Measurements from ENCODE around the gene CDH24. TPM values are rescaled to one million over a fixed set of nuclear protein-coding genes. Genes with fewer than 3 reads are reported as not detected.

Gene CDH24, protein sequence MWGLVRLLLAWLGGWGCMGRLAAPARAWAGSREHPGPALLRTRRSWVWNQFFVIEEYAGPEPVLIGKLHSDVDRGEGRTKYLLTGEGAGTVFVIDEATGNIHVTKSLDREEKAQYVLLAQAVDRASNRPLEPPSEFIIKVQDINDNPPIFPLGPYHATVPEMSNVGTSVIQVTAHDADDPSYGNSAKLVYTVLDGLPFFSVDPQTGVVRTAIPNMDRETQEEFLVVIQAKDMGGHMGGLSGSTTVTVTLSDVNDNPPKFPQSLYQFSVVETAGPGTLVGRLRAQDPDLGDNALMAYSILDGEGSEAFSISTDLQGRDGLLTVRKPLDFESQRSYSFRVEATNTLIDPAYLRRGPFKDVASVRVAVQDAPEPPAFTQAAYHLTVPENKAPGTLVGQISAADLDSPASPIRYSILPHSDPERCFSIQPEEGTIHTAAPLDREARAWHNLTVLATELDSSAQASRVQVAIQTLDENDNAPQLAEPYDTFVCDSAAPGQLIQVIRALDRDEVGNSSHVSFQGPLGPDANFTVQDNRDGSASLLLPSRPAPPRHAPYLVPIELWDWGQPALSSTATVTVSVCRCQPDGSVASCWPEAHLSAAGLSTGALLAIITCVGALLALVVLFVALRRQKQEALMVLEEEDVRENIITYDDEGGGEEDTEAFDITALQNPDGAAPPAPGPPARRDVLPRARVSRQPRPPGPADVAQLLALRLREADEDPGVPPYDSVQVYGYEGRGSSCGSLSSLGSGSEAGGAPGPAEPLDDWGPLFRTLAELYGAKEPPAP
- polyA plus RNA-seq (2012; ENCODE audit: missing spikeins), result 1.1 TPM

- FAIRE-seq (no peak), DNase-seq (ENCODE audit: insufficient read length) (peak; percentile 83)
- no peak for TF ChIP-seq POLR2AphosphoS5 (IDR thresholded peaks at IDR 0.05; ENCODE audit: low read depth, low read length)
- TF ChIP-seq TAF1 (IDR thresholded peaks at IDR 0.05; ENCODE audit: borderline replicate concordance, low read depth, low read length), result no peak
- no peak for TF ChIP-seq POLR2A (IDR thresholded peaks at IDR 0.05; ENCODE audit: low read depth, low read length)
Measured at GRCh38 chr14:23056956-23057756, at the start of gene CDH24. Gene CDH24, minus strand, starts transcription at chr14:23057520. Its CDS starts 1,787 bp downstream, at chr14:23055733.

DNA sequence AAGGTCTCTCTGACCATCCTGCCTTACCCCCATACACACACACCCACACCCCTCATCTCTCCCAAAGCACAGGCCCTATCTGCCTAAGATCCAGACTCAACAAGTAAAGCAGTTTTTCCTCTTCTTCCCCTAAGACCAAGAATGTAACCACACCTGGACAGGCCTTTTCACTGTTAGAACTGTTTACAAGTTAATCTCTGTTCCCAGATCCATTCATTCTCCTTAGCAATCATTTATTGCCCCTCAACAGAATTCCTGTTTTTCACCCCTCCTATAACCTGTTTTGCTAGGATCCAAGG is 49.4 kb upstream of the CDH24 start:
- DNase-seq (ENCODE audit: insufficient read length) (no peak), FAIRE-seq (no peak)
- no peak for TF ChIP-seq POLR2AphosphoS5 (IDR thresholded peaks at IDR 0.05; ENCODE audit: low read depth, low read length)
- no peak for TF ChIP-seq TAF1 (IDR thresholded peaks at IDR 0.05; ENCODE audit: borderline replicate concordance, low read depth, low read length)
- no peak for TF ChIP-seq POLR2A (IDR thresholded peaks at IDR 0.05; ENCODE audit: low read depth, low read length)

GRCh38 chr14:23105348-23105824 is 48.1 kb upstream of the CDH24 start:
- no peak for TF ChIP-seq POLR2A (IDR thresholded peaks at IDR 0.05; ENCODE audit: low read depth, low read length)
- TF ChIP-seq TAF1 (IDR thresholded peaks at IDR 0.05; ENCODE audit: borderline replicate concordance, low read depth, low read length), result no peak
- TF ChIP-seq POLR2AphosphoS5 (IDR thresholded peaks at IDR 0.05; ENCODE audit: low read depth, low read length), result no peak
- DNase-seq (ENCODE audit: insufficient read length) (no peak), FAIRE-seq (no peak)

DNA sequence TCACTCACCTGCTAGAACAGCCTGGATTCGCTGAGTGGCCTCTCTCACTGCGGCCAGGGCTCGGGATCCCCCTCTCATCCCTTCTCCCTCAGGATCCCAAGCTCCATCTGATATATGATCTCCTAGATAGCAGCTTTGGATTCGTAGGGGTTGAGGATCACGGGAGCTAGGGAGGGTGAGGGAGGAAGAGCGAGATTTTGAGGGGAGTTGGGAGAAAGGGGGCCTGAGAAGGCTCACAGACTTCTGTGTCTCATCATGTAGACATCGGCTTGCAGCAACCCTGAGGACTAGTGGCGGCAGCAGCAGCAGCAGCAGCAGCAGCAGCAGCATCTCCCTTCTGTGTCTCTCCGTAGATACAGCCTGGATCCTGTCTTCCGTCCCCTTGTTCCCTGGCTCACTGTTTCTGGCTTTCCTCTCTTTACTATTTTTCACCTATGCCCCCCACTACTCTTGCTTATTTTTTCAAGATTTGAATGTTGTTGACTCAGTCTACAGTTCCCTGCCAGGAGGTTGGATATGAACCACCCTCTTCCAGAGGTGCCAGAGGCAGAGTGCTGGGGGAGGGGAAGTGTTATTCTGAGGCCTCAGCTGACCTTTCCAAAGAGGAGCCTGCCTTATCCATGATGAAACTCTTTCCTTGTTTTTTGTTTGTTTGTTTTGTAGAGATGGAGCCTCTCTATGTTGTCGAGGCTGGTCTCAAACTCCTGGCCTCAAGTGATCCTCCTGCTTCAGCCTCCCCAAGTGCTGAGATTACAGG is 47.4 kb upstream of the CDH24 start, which contains the start of gene CIROP:
TSS of gene CIROP (minus strand) at position 399 of the 757 bp plus-strand sequence. CDS start at position 330, 69 bp downstream.
- no peak for TF ChIP-seq POLR2AphosphoS5 (IDR thresholded peaks at IDR 0.05; ENCODE audit: low read depth, low read length)
- TF ChIP-seq POLR2A (IDR thresholded peaks at IDR 0.05; ENCODE audit: low read depth, low read length), result no peak
- TF ChIP-seq TAF1 (IDR thresholded peaks at IDR 0.05; ENCODE audit: borderline replicate concordance, low read depth, low read length), result no peak
- FAIRE-seq, result no peak
- no peak for DNase-seq (ENCODE audit: insufficient read length)

DNA sequence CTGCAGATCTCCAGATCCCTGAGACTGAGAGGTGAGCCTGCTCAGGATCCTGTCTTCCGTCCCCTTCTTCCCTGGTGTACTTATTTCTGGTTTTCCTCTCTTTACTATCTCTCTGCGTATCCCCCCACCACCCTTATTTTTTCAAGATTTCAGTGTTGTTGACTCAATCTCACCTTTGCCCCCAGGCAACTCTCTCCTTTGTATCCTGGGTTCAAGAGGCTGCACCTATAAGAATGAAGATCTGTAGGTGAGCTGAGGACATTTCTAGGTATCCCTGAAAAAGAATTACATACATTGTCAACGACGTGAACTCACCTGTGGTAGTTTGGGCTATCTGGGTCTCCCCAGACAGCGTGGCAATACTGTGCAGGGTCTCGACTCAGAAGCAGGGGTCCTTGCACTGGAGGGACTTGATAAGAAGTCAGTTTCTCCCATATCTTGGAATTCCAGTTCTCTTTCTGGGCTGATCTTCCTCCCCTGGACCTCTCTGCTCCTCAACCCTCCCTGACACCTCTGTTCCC is 46.8 kb upstream of the CDH24 start:
- TF ChIP-seq POLR2A (IDR thresholded peaks at IDR 0.05; ENCODE audit: low read depth, low read length) (no peak), POLR2AphosphoS5 (IDR thresholded peaks at IDR 0.05; ENCODE audit: low read depth, low read length) (no peak), TAF1 (IDR thresholded peaks at IDR 0.05; ENCODE audit: borderline replicate concordance, low read depth, low read length) (no peak)
- FAIRE-seq, result no peak
- no peak for DNase-seq (ENCODE audit: insufficient read length)

GRCh38 chr14:23103581-23103980 is 46.3 kb upstream of the CDH24 start:
- TF ChIP-seq TAF1 (IDR thresholded peaks at IDR 0.05; ENCODE audit: borderline replicate concordance, low read depth, low read length) (no peak), POLR2AphosphoS5 (IDR thresholded peaks at IDR 0.05; ENCODE audit: low read depth, low read length) (no peak), POLR2A (IDR thresholded peaks at IDR 0.05; ENCODE audit: low read depth, low read length) (no peak)
- FAIRE-seq, result no peak
- no peak for DNase-seq (ENCODE audit: insufficient read length)

- no peak for FAIRE-seq
- TF ChIP-seq TAF1 (IDR thresholded peaks at IDR 0.05; ENCODE audit: borderline replicate concordance, low read depth, low read length) (no peak), POLR2AphosphoS5 (IDR thresholded peaks at IDR 0.05; ENCODE audit: low read depth, low read length) (no peak), POLR2A (IDR thresholded peaks at IDR 0.05; ENCODE audit: low read depth, low read length) (no peak)
- no peak for DNase-seq (ENCODE audit: insufficient read length)
Measured at GRCh38 chr14:23102801-23103200, 45.5 kb upstream of the CDH24 start.

DNA sequence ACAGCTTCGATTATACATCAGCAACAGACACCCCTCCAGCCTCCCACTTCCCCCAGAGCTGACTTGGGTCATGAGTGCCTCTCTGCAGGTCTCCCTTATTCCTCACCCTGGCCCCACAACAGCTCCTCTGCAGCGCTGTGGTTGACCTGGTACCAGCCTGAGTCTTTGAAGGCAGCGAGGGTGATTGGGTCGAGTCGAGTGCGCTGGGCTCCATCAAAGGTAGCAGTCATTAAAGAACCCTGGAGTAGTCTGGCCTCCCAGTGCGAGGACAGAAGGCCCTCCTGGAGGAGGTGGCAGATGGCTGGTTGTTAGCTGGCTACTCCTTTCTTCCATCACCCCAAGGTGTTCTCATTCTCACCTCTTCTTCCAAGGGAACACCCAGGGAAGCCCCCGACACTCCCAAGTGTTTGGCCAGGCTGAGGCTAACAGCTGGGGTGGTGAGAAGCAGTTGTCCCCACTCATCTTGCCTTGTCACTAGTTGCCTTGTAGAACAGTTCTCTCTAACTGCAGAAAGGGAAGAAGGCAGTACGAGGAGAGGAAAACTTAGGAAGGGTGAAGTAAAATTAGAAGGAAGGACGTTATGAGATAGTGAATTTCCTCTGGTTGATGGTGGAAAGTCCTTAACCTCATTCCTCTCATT is 44.8 kb upstream of the CDH24 start:
- no peak for DNase-seq (ENCODE audit: insufficient read length)
- no peak for FAIRE-seq

DNA sequence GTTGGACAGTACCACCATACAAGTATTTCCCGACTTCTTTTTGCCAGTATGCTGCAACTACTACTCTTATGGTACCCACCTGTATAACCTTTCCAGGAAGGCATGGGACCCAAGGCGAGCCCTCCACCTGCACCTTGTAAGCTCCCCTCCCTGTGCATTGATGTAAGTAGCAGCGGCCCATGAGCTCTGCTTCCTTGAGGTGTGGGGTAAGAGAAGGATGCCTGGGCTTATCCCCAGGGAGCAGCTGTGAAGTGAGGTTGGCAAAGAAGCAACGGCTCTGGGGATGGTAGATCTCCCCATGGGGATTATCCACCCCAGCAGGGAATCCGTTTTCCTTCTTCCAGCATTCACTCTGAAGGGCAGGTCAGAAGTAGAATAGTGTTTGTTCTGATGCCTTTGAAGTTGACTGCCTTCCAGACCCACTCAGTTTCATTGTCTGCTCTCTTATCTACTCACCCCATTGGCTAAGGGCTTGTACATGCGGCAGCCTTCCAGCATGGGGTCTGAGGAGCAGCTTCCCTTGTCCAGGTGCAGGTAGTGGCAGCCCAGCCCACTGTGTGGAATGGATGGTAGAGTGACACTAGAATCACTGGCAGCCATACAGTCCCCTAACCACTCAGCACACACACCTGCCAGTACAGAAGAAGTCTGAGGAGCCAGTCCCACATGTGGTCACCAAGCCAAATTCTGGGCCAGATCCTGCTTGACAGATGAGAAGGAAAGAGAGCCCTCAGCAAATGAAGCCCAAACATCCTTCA is 44.1 kb upstream of the CDH24 start:
- FAIRE-seq (no peak), DNase-seq (ENCODE audit: insufficient read length) (no peak)
- no peak for TF ChIP-seq POLR2AphosphoS5 (IDR thresholded peaks at IDR 0.05; ENCODE audit: low read depth, low read length)
- TF ChIP-seq POLR2A (IDR thresholded peaks at IDR 0.05; ENCODE audit: low read depth, low read length), result no peak
- no peak for TF ChIP-seq TAF1 (IDR thresholded peaks at IDR 0.05; ENCODE audit: borderline replicate concordance, low read depth, low read length)

More for the DNA sequence above, 44.8 kb upstream of the CDH24 start:
- TF ChIP-seq TAF1 (IDR thresholded peaks at IDR 0.05; ENCODE audit: borderline replicate concordance, low read depth, low read length) (no peak), POLR2AphosphoS5 (IDR thresholded peaks at IDR 0.05; ENCODE audit: low read depth, low read length) (no peak), POLR2A (IDR thresholded peaks at IDR 0.05; ENCODE audit: low read depth, low read length) (no peak)
